GM18519 (cell line): ENCODE measurements around the gene C11orf24.
A peak's percentile ranks its signal among the peaks of the same experiment; 100 is the strongest.

Source experiments
- ATAC-seq: cut with Tn5 transposase; IDR thresholded peaks from one replicate; pipeline ENCODE4 v1.9.1; 2021; ENCODE audit warnings: mild to moderate bottlenecking, moderate library complexity; ENCODE audit not compliant: unreplicated experiment, low FRiP score

The C11orf24 gene

DNA sequence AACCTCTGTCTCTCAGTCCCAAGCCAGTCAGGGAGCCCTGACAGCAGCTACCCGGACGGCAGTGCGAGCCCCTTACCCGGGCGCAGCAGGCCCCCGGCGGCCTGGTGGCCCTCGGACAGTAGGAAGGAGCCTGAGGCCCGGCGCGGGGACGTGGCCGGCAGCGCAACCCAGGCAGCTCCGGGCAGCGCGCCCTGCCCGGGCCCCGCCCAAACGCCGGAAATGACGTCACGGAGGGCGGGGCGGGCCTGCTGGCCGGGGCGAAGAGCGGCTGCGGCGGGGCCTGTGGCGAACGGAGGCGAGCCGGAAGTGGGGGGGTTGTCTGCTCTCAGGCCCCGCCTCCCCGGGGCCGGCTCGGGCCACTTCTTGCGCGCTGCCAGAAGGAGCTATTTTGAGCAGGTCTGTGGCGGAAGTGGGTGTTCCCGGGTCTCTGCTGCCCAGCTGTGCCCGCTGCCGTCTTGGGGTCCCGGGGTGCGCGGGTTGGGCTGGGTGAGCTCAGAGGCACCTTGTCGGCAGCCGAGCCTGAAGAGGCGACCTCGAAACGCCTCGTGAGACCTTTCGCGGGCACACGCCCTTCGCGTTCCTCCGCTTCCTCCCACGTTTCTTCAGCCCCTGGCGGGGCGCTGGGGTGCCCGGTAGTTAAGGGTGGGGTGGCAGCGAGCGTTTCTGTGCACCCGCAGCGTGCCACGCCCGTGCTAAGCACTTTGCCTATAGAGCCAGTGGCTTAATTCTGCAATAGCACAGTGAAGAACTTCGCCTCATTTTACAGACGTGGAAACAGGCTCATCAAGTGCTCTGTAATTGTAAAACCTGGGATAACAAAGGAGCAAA is at the start of gene C11orf24:
C11orf24 (minus strand) TSS at position 193 of the 828 bp plus-strand sequence. CDS start 8,206 bp downstream, outside the sequence.
- ATAC-seq, result peak; percentile 52

DNA sequence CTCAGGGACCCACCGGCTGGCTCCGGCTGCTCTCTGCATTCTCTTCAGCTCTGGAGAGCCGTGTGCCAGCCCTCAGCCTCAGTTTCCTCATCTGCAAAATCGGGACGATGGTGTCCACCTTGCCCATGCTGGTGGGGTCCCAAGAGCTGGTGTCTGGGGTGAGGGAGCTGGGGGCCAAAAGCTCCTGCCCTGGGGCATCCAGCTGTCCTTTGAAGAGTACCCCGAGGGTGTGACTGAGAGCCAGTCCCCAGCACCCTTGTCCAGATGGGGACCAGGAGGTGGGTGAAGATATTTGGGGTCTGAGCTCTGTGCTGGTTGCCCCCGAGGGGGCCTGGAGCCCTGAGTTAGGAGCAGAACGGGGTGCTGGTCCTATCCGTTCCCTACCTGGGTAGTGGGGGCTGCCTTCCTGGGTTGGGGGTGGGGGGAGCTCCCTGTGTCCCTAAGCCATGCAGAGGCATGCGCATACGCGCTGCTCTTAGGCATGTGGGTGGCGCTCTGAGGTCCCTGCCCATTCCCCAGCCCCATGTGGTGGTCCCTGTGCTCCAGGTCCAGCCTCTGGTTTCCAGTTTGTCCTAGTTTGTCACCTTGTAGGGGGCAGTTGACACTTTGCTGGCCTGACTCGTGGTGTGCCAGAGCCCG is 45.5 kb upstream of the C11orf24 start:
- ATAC-seq, result no peak

GRCh38 chr11:68315171-68315920 is 43.6 kb upstream of the C11orf24 start:
- no peak for ATAC-seq

DNA sequence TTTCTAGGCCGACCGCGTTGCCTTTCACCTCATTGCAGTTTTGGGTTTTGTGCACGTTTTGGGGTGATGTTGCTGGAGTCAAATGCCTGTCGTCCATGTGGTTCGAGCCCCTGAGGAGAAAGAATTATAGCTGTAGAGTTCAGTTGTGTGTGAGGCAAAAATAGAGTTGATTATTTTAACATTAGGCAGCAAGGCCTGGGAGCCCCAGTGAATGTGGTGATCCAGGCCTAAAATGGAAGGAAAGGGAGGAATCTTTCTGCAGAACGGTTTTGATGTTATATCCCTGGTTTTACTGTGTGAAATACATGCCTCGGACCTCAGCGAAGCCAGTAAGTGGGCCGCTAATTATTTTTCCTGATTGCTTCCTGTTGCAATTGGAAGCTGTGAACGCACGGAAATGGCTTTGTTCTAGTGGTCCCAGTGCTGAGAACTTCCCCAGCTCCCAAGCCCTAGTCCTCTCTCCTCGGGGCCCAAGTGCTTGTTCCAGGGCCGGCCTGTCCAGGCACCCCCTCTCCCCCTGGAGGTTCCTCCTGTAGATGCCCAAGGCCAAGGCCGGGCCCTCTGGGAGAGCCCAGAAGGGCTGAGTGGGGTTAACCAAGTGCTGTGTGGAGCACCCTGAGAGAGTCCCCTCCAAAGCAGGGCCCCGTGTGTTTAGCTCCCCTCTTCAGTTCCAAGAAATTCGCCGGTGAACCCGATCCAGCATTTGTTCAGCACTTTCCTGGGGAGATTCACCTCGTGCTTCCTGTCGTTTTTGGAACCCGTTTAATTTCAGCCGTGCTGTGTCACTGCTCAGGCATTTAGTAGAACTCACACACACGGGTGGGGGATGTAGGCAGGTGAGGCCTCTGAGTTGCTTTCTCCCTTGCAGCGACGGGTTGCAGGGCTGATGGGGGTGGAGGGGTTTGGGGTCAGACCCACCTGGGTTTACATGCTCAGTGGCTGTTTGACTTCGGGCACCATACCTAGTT is 42.7 kb upstream of the C11orf24 start:
- no peak for ATAC-seq

DNA sequence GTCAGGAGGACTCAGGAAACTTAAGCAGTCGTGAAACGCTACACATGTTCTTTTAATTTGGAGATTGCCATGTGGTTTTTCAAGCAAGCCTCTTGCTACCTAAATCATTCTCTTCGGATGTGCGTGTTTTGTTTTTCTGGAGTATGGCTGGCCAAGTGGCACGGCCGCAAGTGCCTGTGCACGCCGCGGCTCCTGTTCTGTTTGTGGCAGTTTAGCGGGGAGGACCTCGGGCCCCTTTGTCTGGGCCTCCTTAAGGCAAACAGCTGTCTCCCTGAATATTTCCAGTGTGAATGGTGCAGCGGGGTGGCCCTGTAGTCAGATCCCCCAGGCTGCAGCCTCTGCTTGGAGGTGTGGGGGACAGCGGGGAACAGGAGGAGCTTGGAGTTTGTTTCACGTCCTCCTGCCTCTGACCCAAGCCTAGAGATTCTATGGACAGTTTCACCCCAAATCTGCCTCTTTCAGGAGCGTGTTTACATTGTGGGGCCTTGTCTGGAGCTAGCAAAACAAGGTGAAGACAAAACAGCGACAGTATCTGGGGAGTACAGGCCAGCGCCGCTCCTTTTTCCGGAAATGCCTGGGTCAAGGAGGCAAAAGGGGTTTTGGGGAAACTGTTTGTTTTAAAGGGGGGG is 41.9 kb upstream of the C11orf24 start:
- ATAC-seq, result no peak

DNA sequence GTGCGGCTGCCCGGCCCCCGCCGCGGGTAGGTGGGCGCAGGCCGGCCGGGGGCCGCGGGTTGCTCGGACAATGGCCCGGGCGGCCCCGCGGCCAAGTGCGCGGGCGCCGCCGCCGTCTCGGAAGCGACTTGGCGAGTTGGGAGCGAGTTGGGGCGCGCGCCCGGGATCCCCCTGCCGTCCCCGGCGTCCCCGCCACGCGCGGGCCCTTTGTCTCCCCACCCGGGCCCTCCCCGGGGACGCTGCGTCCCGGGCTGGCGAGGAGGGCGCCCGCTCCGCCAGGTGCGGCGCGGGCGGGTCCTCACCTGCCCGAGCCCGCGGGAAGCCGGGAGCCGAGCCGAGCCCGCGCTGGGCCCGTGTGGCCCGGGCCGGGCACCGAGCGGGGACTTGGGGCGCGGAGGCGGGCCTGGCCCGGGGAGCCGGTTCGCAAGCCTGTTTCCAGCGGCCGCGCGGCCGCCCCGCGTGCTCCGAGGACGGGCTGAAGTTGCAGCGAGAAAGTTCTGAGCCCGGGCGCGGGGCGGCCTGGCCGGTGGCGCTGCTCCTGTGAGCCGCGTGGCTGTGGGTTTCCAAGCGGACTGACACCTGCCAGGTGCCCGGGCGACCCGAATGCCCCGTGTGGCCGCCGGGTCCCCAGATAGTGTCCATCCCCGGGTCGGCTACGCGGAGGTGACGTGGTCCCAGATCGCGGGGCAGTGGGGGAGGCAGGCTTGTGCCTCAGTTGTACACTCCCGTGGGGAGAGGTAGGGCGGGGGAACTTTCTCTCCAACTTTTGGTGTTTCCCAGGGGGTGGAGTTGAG is 41.2 kb upstream of the C11orf24 start:
- no peak for ATAC-seq

GRCh38 chr11:68312117-68312779 is 40.5 kb upstream of the C11orf24 start, which contains the start of gene LRP5:
TSS of gene LRP5 (plus strand) at chr11:68312591. CDS start at chr11:68312715, 124 bp downstream.
- no peak for ATAC-seq

DNA sequence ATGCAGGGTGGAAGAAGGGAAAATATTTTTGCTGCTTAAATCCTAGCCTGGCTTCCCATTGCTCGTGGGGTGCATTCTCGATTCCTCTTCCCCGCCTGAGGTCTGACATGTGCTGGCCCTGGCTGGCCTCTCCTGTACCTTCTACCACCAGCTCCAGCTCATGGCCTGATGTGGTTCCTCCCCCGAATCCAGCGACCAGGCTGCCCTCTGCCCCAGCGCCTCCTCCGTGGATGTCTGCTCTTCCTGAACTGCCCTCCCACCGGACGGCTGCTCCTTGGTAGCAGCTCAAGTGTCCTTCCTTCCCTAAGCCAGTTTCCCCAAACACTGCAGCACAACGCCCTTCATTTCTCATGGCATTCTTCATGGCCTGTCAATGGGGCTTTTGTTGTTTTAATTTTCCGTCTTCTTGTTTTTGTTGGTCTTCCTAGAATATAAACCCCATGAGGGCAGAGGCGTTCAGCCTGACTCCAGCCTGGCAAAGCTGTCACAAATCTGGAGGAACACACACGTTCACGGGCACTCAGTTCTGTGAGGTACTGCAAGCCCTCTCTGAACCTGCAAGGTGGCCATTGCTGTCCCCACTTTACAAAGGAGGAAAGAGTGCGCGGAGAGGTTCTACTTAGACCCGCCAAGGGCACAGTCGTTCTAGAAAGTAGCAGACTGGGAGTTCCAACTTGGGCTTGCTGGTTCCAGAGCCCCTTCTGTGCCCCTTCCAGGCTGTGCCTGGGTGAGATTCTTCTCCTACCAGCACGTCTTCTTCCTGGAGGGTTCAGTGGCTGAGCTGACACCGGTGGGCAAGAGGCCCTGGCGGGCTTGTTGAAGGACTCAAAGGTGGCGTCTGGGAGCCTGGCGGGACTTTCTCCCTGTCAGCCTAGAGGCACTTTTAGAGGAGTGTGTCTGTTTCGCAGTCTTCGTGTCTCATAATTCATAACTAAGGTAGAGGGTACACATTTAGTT is 39.7 kb upstream of the C11orf24 start:
- ATAC-seq, result no peak

DNA sequence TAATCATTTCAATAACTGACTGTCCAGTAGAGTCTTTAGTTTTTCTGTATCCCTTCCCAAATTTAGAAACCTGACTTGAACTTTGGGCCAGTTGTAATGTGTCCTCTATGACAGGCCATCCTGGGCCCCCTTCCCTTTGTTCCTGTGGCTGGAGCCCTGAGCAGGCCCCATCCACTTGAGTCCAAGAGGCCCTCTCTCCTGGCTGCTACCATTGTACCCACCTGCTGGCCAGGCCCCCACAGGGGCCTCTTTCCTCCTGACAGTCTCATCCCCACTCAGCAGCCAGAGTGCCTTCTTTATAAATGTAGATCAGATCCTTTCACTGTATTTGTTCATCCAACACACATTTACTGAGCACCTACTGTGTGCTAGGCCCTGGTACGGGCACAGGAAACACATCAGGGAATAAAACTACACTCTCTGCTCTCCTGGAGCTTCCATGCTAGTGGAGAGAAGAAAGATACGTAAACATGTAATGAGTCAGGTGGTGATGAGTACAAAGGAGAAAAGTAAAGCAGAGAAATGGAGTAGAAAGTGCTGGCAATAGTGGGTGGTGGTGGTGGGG is 37.9 kb upstream of the C11orf24 start:
- ATAC-seq, result no peak

- no peak for ATAC-seq
These were observed 36.3 kb upstream of the C11orf24 start for GRCh38 chr11:68308068-68308467.

DNA sequence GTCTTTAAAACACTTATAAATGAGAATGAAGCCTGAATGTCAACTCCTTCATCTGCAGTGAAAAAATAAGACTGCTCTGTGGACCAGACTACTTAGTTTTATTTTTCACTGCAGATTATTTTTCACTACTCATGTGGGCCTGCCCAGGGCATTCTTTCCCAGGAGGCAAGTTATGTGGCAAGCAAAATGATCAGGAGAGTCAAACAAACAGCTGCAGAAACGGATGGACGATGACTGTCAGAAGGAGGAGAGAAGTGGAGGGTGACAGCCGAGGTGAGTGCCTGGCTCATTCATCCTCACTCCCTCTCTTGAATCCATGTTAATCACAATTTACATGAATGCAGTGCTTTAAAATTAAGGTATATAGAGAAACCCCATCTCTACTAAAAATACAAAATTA is 34.9 kb upstream of the C11orf24 start:
- no peak for ATAC-seq

DNA sequence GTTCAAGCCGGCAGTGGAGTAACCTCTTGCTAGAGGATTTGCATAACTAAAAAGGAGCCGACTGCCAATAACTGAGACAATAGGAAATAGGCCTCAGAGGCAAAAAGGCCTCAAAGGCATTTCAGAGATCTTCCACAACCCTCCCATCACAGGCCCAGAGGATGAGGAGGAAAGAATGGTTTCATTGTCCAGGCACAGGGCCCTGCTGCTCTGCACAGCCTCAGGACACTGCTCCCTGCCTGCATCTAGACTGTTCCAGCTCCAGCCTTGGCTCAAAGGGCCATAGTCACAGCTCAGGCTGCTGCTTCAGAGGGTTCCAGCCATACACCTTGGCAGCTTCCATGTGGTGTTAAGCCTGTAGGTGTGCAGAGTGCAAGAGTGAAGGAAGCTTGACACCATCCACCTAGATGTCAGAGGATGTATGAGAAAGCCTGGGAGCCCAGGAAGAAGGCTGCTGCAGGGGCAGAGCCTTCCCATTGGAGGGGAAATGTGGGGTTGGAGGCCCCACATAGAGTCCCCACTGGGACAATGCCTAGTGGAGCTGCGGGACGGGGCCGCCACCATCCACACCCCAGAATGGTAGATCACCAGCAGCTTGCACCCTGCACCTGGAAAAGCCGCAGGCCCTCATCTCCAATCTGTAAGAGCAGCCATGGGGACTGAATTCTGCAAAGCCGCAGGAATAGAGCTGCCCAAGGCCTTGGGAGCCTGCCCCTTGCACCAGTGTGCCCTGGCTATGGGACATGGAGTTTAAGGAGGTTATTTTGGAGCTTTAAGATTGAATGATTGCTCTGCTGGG is 32.4 kb upstream of the C11orf24 start:
- ATAC-seq, result no peak

DNA sequence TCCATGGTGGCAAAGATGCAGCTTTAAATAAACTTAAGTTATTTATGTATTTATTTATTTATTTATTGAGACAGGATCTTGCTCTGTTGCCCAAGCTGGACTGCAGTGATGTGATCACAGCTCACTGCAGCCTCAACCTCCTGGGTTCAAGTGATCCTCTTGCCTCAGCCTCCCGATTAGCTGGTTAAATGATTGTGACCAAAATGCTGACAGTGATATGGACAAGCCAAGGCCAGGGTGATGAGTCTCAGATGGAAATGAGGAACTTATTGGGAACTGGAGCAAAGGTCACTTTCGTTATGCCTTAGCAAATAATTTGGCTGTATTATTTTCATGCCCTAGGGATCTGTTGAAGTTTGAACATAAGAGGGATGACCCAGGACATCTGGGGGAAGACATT is 31.3 kb upstream of the C11orf24 start:
- ATAC-seq, result no peak

DNA sequence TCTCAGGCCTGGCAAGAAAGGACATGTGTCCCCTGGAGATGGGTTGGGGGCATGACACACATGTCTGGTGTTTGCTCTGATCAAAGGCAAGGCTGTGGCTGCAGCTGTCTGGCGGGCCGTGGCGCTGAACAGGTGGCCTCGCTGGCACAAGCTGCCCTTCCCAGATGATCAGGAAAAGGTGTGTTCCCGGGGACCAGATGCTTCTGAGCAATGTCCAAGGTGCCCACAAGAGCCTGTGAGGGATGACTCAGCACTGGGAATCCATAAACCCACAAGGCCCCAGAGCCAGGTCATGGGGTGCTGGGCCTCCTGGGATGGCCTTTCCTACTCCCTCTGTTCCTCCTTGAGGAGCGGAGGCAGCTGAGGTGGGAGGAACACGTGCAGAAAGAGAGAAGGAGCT is 30.9 kb upstream of the C11orf24 start:
- no peak for ATAC-seq

GRCh38 chr11:68302256-68302655 is 30.5 kb upstream of the C11orf24 start:
- ATAC-seq, result no peak
